GM15510 (cell line): Measurements from ENCODE around the gene AIFM3.

Source experiments
- POLR2A ChIP-seq: IDR thresholded peaks from 3 replicates; pipeline ENCODE4 v1.6.1; 2011; ENCODE audit warnings: borderline replicate concordance; ENCODE audit not compliant: insufficient read length; ENCODE audit errors: extremely low read depth

The AIFM3 gene

GRCh38 chr22:21014726-21015465 lies 47.8 kb downstream of the AIFM3 start, which contains the start of gene P2RX6:
P2RX6 (plus strand) TSS chr22:21015165; CDS start chr22:21015175, 10 bp downstream.
- TF ChIP-seq POLR2A: no peak

GRCh38 chr22:21015466-21016006 lies 48.5 kb downstream of the AIFM3 start:
- TF ChIP-seq POLR2A: no peak

GRCh38 chr22:21016644-21017420 lies 49.8 kb downstream of the AIFM3 start:
- TF ChIP-seq POLR2A: no peak

GRCh38 chr22:21018314-21018713 lies 51.3 kb downstream of the AIFM3 start:
- no peak for TF ChIP-seq POLR2A

GRCh38 chr22:21020802-21021429 lies 53.9 kb downstream of the AIFM3 start:
- TF ChIP-seq POLR2A: no peak

- no peak for TF ChIP-seq POLR2A
These were observed 55.5 kb downstream of the AIFM3 start for GRCh38 chr22:21022507-21022906.

- no peak for TF ChIP-seq POLR2A
These were observed 56.0 kb downstream of the AIFM3 start for GRCh38 chr22:21022955-21023614.

GRCh38 chr22:21025266-21025665 lies 58.2 kb downstream of the AIFM3 start:
- TF ChIP-seq POLR2A: no peak

- TF ChIP-seq POLR2A: no peak
These were observed 59.0 kb downstream of the AIFM3 start for GRCh38 chr22:21025763-21026755.

GRCh38 chr22:21026783-21027692 lies 60.0 kb downstream of the AIFM3 start:
- no peak for TF ChIP-seq POLR2A

- TF ChIP-seq POLR2A: no peak
These were observed 61.5 kb downstream of the AIFM3 start for GRCh38 chr22:21028277-21029251.
